GM21619 (cell line): ENCODE measurements around the gene PTDSS2.
A peak's percentile ranks its signal among the peaks of the same experiment; 100 is the strongest.
"Not testable (repeated sequence)": the region's sequence is repeated elsewhere in the genome, so short reads cannot be mapped to it uniquely, and the experiment has no call there.

Experiments
- ATAC-seq: cut with Tn5 transposase; IDR thresholded peaks from one replicate; pipeline ENCODE4 v1.9.1; 2021; ENCODE audit not compliant: unreplicated experiment

PTDSS2 gene

DNA sequence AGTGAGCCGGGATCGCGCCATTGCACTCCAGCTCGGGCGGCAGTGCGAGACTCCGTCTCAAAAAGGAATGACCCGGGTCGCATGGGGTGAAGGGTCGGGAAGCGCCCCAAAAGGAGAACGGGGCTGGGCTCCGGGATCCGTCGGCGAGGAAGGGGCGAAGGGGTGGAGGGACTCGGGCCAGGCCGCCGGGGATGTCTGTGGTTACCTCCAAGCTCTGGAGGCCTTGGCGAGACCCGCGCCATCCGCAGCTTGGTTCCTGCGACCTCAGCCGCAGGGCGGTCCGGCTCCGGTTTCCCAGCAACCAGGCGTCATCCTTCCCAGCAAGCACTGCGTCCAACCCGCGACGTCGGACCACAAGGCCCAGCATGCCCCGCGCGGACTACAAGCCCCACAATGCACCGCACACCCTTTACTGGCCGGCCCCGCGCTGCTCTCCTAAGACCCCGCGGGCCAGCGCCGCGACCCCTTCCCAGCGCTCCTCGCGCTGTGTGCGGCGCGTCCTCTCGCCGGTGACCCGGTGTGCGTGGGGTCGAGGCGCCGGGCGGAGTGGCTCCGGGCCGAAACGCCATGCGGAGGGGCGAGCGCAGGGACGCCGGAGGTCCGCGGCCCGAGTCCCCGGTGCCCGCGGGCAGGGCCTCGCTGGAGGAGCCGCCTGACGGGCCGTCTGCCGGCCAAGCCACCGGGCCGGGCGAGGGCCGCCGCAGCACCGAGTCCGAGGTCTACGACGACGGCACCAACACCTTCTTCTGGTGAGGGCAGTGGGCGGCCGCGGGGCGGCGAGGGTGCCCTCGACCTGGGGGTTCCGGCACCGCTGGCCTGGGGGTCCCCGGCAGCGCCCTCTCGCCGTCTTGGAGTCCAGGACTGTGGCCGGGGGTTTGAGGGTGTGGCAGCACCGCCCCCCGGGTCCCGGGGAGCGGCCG is at the start of gene PTDSS2:
Gene PTDSS2, plus strand, starts transcription at position 391 of the 920 bp plus-strand sequence. Its CDS starts 177 bp downstream, at position 568.
- peak; percentile 72 for ATAC-seq

DNA sequence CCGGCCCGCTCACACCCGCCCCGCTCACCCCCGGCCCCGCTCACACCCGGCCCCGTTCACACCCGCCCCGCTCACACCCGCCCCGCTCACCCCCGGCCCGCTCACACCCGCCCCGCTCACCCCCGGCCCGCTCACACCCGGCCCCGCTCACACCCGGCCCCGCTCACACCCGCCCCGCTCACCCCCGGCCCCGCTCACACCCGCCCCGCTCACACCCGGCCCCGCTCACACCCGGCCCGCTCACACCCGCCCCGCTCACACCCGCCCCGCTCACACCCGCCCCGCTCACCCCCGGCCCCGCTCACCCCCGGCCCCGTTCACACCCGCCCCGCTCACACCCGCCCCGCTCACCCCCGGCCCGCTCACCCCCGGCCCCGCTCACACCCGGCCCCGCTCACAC is 48.9 kb upstream of the PTDSS2 start:
- ATAC-seq: not testable (repeated sequence)

DNA sequence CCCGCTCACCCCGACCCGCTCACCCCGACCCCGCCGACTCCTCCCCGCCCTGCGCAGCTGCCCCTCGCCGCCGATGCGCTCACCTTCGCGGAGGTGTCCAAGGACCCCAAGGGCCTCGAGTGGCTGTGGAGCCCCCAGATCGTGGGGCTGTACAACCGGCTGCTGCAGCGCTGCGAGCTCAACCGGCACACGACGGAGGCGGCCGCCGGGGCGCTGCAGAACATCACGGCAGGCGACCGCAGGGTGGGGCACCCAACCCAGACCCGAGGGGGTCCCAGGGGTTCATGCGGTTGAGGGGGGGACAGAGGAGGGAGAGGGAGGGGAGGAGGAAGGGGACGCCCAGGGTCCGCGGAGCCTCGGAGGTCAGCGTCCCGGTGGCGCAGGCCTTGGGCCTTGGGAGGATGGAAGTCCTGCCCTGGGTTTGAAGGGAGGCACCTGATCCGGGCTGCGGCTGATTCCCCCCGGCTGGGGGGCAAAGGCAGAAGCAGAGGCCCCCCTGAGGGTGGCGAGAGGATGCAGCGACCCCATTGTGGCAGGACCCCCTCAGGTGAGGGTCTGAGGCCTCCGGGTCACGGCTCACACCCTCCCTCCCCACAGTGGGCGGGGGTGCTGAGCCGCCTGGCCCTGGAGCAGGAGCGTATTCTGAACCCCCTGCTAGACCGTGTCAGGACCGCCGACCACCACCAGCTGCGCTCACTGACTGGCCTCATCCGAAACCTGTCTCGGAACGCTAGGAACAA is 46.9 kb upstream of the PTDSS2 start:
- ATAC-seq: no peak

DNA sequence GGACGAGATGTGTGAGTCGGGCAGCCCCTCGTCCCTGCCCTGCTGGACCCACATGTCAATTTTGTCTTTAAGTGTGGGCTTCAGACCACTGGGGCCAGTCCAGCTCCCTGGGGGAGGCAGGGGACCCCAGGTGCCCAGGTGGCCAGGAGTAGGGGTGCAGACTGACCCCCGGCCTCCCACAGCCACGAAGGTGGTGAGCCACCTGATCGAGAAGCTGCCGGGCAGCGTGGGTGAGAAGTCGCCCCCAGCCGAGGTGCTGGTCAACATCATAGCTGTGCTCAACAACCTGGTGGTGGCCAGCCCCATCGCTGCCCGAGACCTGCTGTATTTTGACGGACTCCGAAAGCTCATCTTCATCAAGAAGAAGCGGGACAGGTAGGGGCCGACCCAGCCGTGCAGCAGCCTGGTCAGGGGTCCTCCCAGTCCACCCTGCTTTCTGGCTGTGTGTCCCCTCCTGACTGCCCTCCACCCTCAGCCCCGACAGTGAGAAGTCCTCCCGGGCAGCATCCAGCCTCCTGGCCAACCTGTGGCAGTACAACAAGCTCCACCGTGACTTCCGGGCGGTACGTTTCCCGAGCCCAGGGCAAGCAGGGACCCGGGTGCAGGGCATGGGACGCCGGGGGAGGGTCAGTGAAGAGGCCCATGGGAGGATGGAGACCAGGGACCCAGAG is 46.2 kb upstream of the PTDSS2 start:
- no peak for ATAC-seq

DNA sequence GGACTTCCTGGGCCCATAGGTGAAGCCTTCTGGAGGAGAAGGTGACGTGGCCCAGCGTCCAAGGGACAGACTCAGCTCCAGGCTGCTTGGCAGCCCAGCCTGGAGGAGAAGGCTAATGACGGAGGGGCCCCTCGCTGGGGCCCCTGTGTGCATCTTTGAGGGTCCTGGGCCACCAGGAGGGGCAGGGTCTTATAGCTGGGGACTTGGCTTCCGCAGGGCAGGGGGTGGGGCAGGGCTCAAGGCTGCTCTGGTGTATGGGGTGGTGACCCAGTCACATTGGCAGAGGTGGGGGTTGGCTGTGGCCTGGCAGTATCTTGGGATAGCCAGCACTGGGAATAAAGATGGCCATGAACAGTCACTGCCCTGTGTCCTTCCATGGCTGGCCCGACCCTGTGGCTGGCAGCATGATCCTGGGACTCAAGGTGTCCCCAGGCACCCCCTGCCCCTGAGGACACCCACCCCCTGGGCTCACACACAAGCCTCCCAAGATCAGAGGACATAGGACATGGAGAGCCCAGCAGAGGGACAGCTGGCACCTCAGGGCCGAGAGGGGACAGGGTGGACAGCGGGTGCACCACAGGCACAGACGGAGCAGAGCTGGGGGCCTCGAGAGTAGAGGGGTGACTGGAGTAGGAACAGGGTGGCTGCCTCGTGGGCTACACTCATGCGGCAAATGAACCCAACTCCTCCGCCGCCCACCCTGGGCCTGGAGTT is 45.4 kb upstream of the PTDSS2 start:
- no peak for ATAC-seq

DNA sequence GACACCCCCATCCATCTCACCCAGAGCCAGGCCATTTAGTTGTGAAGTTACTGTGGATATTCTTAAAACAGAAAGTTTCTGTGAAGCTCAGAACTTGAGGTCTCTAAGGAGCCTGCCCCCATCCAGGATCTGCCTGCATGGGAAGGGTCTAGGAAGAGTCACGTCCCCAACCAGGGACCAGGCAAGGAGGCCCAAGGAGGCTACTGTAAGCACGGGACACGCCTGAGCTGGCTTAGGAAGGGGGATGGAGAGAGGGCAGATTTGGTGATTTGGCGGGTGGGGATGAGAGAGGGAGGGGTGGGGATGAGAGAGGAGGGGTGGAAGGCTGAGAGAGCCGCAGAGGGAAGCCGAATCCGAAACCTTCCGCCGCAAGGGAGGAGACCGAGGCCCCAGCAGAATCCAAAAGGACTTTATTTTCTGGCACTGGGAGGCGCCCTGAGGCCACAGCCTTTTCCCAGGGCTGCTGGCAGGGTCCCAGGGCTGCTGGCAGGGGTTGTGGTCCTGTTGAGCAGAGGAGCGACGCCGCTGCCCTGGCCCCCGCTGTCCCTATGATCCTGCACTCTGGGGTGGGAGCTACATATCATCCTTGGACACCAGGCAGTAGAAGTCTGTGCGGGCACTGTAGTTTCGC is 44.6 kb upstream of the PTDSS2 start:
- ATAC-seq: no peak

DNA sequence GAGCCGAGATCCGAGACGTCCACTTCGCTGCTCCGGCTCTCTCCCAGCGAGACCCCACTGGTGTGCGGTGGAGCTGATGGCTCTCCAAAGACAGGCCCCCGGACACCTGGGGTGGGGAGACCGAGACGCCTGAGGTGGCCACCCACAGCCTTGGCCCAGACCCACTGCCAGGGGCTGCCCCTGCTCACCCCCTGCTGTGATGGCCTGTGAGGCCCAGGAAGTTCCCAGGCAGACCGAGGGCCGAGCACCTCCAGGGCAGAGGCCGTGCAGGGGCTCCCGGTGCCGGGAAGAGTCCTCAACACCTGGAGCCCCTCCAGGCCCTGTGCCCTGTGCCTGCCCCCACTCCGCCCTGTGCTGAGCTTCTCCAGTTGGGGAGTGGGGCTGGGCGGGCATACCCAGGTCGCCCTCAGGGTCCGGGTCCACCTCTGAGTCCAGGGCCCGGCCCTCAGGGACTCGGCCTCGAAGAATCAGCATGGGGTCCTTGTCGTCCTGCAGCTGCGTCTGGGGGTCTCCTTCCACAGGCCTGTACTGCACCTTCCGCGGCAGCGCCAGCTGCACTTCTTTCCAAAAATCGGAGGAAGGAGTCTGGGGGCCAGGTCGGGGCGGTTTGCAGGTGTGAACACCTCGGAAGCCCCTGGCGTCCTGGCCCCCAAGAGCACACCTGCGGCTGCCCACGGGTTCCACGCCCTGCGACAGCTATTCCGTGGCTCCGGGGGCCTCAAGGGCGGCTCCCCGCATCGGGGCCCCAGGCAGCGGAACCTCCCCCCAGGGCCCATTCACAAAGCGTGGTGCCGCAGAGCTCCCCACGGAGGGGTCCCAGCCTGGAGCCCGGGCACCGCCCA is 43.9 kb upstream of the PTDSS2 start:
- no peak for ATAC-seq

DNA sequence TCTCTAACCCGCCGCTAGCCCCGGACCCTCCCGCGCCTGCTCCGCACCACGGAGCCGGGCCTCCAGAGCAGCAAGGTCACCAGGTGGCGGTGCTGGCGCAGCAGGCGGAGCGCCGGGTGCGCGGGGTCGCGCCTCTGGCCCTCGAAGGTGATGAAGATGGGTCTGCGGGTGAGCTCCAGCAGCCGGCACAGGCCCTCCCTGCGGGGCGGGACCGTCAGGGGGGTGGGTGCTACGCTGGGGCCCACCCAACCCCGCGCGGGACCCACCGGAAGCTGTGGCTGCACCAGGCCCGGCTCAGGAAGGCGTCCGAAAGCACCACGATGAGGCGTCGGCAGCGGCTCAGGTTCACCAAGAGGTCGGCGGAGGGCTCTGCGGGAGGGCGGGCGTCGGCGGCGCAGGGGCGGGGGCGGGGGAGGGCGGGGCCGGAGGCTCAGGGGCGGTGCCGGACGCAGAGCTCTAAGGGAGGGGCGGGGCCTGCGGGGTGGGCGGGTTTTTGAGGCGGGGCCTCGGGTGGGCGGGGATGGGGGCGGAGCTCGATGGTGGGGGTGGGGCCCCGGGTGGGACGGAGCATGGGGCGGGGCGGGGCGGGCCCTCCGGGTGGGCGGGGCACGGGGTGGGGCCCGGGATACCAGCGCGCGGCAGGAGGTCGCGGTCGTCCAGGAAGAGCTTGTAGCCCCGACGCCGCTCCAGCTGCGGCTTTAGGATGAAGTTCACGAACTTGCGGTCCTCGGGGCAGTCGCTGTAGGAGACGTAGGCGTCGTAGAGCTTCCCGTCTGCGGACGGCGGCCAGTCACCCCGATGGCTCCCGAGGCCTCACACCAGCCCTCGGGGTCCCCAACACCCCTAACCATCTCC is 43.1 kb upstream of the PTDSS2 start:
- ATAC-seq: peak; percentile 72

DNA sequence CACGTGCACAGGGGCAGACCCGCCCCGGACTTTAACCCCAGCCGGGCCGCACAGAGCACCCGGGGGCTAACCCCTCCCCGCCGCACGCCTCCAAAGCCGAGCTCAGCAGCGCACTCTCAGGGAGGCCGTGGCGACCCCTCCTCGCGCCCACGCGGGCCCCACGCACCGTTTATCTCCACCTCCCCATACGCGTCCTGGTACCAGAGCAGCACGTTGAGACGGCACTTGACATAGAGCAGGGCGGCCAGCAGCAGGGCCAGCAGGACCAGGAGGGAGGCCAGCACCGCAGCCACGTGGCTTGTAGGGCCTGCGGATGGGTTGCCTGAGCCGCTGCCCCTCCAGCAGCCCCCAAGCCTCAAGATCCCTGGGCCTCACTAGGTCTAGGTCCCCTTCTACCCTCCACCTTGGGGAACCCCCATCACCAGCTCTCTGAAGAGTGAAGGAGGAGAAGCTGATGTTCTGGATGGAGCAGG is 42.4 kb upstream of the PTDSS2 start:
- ATAC-seq: no peak

DNA sequence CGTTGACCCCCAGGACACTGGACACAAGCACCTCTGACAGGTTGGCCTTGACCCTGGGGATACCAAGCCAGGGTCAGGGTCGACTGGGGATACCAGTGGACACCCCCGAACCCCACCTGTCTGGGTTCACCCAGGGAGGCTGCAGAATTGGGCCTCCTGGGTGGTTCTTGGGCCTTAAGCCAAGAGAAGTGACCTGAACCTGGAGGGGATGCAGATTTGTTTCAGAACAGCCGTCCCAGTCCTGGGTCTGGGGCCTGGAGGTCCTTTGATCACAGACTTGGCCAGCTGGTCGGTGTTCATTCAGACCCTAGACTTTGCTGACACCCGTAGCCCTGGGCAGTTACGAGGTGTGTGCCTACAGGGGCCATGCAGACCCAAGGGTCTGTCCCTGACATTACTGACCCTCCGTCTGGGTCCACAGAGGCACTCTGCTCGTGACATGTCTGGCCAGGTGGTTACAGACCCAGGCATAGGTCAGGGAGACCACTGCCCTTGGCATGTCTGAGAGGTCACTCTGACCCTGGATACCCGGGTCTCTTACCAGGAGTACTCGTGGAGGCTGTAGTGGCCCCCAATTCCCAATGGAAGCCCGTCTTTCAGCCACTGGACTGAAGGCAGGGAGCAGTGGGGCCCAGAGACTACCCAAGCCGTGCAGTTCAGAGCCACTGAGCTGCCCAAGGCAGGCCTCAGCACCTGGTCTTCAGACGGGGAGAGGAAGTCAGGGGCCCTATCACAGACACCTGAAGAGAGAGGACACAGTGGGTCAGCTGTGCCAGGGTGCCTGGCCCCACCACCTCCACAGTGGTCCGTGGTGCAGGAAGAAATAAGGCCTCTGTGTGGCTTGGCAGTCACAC is 41.7 kb upstream of the PTDSS2 start:
- ATAC-seq: no peak

DNA sequence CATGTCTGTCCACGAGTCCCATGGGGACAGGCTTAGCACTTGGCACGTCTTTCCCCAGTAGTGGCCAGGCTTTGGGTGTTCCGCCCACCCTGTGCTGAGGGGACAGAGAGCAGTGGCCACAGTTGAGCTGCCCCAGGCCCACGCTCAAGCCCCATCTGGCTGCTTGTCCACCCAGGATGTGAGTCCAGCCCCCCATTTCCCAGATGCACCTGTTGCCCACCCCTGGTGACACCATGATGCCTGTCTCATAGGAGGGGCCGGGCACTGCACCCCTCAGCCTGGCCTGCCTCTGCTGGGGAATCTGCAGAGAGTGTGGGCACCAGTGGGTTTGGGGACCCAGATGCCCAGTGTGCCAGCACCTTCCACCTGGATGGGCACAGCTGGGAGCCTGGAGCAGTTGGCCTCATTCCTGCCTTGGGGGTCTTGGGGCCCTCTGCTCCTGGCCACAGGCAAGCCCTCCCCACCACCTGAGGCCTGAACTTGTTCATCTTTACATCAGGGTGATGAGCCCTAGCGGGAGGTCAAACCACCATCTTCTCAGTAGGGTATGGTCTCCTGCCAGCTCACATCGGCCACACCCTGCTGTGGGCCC is 41.0 kb upstream of the PTDSS2 start:
- ATAC-seq: no peak

DNA sequence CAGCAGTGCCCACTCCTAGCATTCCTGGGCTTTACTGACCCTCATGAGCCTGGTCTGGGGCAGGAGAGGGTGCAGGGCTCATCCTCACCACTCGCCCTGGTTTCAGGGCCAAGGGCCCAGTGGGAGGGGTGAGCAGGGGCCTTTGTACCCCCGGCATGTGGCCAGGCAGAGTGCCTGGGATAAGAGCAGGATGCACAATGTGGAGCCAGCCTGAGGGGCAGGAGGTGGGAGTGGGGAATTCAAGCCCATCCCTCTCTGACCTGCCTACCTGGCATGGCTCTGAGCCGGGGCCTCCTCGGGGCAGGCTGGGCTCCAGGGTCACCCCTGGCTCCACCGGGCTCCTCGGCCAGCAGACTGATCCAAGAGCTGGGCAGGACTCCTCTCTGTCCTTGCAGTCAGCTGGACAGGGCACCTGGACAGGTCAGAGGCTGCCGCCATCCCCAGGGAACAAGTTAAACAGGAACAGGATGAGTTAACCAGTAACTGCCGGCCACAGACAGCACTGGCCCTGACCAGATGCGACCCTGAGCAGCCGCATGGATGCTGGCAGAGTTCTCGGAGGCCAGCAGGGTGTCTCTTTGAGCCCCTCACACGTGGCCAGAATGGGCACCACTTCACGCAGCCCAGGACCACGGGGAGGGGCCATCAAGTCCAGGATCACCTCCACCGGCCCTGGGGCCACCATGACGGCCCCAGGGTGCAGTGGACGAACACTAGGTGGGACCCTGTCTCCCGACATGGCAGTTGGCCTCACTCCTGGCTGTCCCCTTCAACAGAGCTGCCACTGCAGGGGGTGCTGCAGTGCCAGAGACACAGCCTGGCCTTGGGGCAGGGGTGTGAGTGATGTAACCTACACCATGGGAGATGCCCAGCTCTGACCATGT is 40.2 kb upstream of the PTDSS2 start:
- ATAC-seq: no peak

DNA sequence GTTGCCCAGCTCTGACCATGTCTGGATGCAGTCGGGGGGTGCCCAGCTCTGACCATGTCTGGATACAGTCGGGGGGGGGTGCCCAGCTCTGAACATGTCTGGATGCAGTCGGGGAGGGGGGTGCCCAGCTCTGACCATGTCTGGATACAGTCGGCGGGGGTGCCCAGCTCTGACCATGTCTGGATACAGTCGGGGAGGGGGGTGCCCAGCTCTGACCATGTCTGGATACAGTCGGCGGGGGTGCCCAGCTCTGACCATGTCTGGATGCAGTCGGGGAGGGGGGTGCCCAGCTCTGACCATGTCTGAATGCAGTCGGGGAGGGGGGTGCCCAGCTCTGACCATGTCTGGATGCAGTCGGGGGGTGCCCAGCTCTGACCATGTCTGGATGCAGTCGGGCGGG is 39.4 kb upstream of the PTDSS2 start:
- not testable (repeated sequence) for ATAC-seq

DNA sequence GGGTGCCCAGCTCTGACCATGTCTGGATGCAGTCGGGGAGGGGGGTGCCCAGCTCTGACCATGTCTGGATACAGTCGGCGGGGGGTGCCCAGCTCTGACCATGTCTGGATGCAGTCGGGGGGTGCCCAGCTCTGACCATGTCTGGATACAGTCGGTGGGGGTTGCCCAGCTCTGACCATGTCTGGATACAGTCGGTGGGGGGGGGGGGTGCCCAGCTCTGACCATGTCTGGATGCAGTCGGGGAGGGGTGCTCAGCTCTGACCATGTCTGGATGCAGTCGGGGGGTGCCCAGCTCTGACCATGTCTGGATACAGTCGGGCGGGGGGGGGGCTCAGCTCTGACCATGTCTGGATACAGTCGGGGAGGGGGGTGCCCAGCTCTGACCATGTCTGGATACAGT is 38.6 kb upstream of the PTDSS2 start:
- not testable (repeated sequence) for ATAC-seq

DNA sequence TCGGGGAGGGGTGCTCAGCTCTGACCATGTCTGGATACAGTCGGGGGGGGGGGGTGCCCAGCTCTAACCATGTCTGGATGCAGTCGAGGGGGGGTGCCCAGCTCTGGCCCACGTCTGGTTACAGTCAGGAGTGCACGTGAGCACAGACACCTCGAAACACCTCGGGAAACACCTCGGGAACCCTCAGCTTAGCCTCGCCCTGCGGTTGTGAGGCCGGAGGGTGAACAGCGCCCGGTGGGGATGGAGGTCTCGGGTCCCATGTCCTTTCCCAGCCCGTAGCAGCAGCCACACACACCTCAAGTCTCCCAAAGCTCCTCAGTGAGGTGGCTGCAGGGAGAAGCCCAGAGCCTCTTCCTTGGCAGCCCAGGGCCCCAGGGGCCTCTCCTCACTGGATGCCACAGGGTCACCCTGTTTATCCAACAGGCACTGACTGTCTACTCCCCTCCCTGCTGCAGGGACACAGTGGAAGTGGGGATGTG is 37.4 kb upstream of the PTDSS2 start:
- ATAC-seq: no peak
